IPS-11a (cell line): ENCODE data around the gene ZNF407.

Experiments
- H3K4me3 ChIP-seq: one replicate; pipeline ENCODE4 v1.5.1; 2013; ENCODE audit warnings: low read depth, low read length, control low read depth

Gene ZNF407

GRCh38 chr18:74916773-74917393 is 319.2 kb downstream of the ZNF407 start:
- H3K4me3 ChIP-seq: no peak overlapping the region

- H3K4me3 ChIP-seq: no peak overlapping the region
Measured at GRCh38 chr18:74918276-74918790, 320.7 kb downstream of the ZNF407 start.

- H3K4me3 ChIP-seq: no peak overlapping the region
Measured at GRCh38 chr18:74921057-74921820, 323.6 kb downstream of the ZNF407 start.

- no peak overlapping the region for H3K4me3 ChIP-seq
Measured at GRCh38 chr18:74926051-74926450, 328.4 kb downstream of the ZNF407 start.

- H3K4me3 ChIP-seq: no peak overlapping the region
Measured at GRCh38 chr18:74928194-74928968, 330.7 kb downstream of the ZNF407 start.

GRCh38 chr18:74929110-74929509 is 331.4 kb downstream of the ZNF407 start:
- no peak overlapping the region for H3K4me3 ChIP-seq

- no peak overlapping the region for H3K4me3 ChIP-seq
Measured at GRCh38 chr18:74930616-74931015, 332.9 kb downstream of the ZNF407 start.

- no peak overlapping the region for H3K4me3 ChIP-seq
Measured at GRCh38 chr18:74933930-74934329, 336.3 kb downstream of the ZNF407 start.

- no peak overlapping the region for H3K4me3 ChIP-seq
Measured at GRCh38 chr18:74935434-74935833, 337.8 kb downstream of the ZNF407 start.

- H3K4me3 ChIP-seq: no peak overlapping the region
Measured at GRCh38 chr18:74936343-74936742, 338.7 kb downstream of the ZNF407 start.

GRCh38 chr18:74937291-74937690 is 339.6 kb downstream of the ZNF407 start:
- no peak overlapping the region for H3K4me3 ChIP-seq

GRCh38 chr18:74940856-74941255 is 343.2 kb downstream of the ZNF407 start:
- no peak overlapping the region for H3K4me3 ChIP-seq

GRCh38 chr18:74942319-74942910 is 344.7 kb downstream of the ZNF407 start:
- H3K4me3 ChIP-seq: no peak overlapping the region

GRCh38 chr18:74944676-74945075 is 347.0 kb downstream of the ZNF407 start:
- no peak overlapping the region for H3K4me3 ChIP-seq

GRCh38 chr18:74945774-74946545 is 348.3 kb downstream of the ZNF407 start:
- H3K4me3 ChIP-seq: no peak overlapping the region

GRCh38 chr18:74946646-74947375 is 349.1 kb downstream of the ZNF407 start:
- H3K4me3 ChIP-seq: no peak overlapping the region

- no peak overlapping the region for H3K4me3 ChIP-seq
Measured at GRCh38 chr18:74947417-74947816, 349.7 kb downstream of the ZNF407 start.

GRCh38 chr18:74947875-74948274 is 350.2 kb downstream of the ZNF407 start:
- no peak overlapping the region for H3K4me3 ChIP-seq

GRCh38 chr18:74949611-74950010 is 351.9 kb downstream of the ZNF407 start:
- no peak overlapping the region for H3K4me3 ChIP-seq

- H3K4me3 ChIP-seq: no peak overlapping the region
Measured at GRCh38 chr18:74950479-74950878, 352.8 kb downstream of the ZNF407 start.
